Measurements from ENCODE around the gene PRXL2A.

DNA sequence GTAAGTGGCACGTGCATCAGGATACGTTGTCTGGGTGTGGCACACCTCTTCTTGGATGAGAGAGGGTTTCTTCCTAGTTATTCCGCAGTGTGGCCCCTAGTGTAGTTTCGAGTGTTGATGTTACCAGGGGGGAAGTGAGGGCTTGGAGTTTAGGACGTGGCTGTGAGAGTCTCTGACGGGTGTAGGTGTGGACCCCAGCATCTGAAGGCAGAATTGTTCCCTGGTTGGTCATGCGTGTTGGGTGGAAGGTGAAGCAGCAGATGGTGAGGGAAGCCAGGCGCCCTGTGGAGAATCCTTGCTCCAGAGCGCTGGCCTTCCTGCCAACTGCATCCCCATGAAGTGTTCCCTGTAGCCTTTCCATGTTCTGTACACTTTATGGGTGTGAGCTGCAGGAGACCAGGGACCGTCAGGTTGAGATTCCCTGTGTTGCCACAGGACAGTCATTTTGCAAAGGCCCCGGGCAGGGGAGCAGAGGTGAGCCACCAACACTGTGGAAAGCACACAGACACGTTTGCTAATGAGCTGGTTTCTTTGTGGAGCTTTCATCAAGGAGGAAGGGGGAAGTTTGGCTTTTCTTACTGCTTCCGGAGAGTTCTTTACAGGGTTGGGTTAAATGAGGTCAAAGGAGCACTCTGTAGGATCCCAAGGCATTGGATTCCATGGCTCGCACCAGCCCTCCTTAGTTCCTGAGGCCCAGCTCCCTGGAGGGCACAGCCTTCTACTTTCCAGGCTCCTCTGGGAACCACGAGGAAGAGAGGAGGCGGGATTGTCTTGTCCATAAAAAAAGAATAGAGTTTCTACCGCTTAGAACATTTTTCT is 77.8 kb downstream of the PRXL2A start:
- no peak for TF ChIP-seq EZH2 (IDR thresholded peaks at IDR 0.05; ENCODE audit: borderline replicate concordance, control insufficient read depth, low read depth, low read length)
- TF ChIP-seq HDAC2 (IDR thresholded peaks at IDR 0.05) = no peak
- TF ChIP-seq, protein P1, sequence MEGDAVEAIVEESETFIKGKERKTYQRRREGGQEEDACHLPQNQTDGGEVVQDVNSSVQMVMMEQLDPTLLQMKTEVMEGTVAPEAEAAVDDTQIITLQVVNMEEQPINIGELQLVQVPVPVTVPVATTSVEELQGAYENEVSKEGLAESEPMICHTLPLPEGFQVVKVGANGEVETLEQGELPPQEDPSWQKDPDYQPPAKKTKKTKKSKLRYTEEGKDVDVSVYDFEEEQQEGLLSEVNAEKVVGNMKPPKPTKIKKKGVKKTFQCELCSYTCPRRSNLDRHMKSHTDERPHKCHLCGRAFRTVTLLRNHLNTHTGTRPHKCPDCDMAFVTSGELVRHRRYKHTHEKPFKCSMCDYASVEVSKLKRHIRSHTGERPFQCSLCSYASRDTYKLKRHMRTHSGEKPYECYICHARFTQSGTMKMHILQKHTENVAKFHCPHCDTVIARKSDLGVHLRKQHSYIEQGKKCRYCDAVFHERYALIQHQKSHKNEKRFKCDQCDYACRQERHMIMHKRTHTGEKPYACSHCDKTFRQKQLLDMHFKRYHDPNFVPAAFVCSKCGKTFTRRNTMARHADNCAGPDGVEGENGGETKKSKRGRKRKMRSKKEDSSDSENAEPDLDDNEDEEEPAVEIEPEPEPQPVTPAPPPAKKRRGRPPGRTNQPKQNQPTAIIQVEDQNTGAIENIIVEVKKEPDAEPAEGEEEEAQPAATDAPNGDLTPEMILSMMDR (IDR thresholded peaks at IDR 0.05 in 2 of 3, conservative IDR thresholded peaks at IDR 0.05 in 1 of 3; ENCODE audit: control insufficient read depth in 2 of 3, extremely low read depth in 1 of 3, insufficient read depth in 1 of 3, low read depth in 3 of 3, low read length in 3 of 3) = no peak
- TF ChIP-seq MXI1 (IDR thresholded peaks at IDR 0.05; ENCODE audit: low read depth, low read length) = no peak
- TF ChIP-seq, protein P2, sequence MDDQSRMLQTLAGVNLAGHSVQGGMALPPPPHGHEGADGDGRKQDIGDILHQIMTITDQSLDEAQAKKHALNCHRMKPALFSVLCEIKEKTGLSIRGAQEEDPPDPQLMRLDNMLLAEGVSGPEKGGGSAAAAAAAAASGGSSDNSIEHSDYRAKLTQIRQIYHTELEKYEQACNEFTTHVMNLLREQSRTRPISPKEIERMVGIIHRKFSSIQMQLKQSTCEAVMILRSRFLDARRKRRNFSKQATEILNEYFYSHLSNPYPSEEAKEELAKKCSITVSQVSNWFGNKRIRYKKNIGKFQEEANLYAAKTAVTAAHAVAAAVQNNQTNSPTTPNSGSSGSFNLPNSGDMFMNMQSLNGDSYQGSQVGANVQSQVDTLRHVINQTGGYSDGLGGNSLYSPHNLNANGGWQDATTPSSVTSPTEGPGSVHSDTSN (IDR thresholded peaks at IDR 0.05; ENCODE audit: insufficient replicate concordance, low read depth, low read length) = no peak
- TF ChIP-seq FOXK2 (IDR thresholded peaks at IDR 0.05) = no peak
- no peak for TF ChIP-seq POLR2A (IDR thresholded peaks at IDR 0.05; ENCODE audit: low read depth, low read length)
- TF ChIP-seq NFYB (IDR thresholded peaks at IDR 0.05; ENCODE audit: insufficient read depth, low read depth, low read length) = no peak
- TF ChIP-seq EP300 (IDR thresholded peaks at IDR 0.05; ENCODE audit: borderline replicate concordance in 1 of 2, control insufficient read depth in 1 of 2, low read depth in 2 of 2, low read length in 2 of 2) = no peak
- TF ChIP-seq, protein P3, sequence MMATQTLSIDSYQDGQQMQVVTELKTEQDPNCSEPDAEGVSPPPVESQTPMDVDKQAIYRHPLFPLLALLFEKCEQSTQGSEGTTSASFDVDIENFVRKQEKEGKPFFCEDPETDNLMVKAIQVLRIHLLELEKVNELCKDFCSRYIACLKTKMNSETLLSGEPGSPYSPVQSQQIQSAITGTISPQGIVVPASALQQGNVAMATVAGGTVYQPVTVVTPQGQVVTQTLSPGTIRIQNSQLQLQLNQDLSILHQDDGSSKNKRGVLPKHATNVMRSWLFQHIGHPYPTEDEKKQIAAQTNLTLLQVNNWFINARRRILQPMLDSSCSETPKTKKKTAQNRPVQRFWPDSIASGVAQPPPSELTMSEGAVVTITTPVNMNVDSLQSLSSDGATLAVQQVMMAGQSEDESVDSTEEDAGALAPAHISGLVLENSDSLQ (IDR thresholded peaks at IDR 0.05) = no peak
- no peak for TF ChIP-seq TARDBP (IDR thresholded peaks at IDR 0.05; ENCODE audit: borderline replicate concordance)

All from GM12878 (cell line).